Fibroblast of lung (primary cell): ENCODE results near the gene DAGLA.

ENCODE experiments used
- CTCF ChIP-seq, 2 donors: IDR thresholded peaks in 1 of 2; conservative IDR thresholded peaks in 1 of 2; 1 replicate in 1 of 2; 2 replicates in 1 of 2; pipeline ENCODE4 v1.5.1; 2011 to 2012; ENCODE audit warnings: low read length in 2 of 2, control low read depth in 1 of 2, inconsistent platforms in 1 of 2, low read depth in 1 of 2, mild to moderate bottlenecking in 1 of 2
- EZH2 ChIP-seq: IDR thresholded peaks from 2 replicates; pipeline ENCODE4 v1.5.1; 2012; ENCODE audit warnings: low read length, control low read depth, mild to moderate bottlenecking; ENCODE audit errors: missing control alignments

- TF ChIP-seq CTCF (conservative IDR thresholded peaks at IDR 0.05 in 1 of 2, IDR thresholded peaks at IDR 0.05 in 1 of 2; ENCODE audit: low read depth in 1 of 2, low read length in 2 of 2) (no peak), EZH2 (no peak)
Measured at GRCh38 chr11:61736310-61736709, 56.1 kb downstream of the DAGLA start.
